GM12878 (cell line): ENCODE data around the gene PAPPA. TPM values are rescaled to one million over a fixed set of nuclear protein-coding genes. Genes with fewer than 3 reads are reported as not detected.

Experiments used
- ATAC-seq: fragments of 200-7000 bp; cut with Tn5 transposase; 3 replicates; pipeline ENCODE4 v1.9.1; 2020; ENCODE audit warnings: mild to moderate bottlenecking, moderate library complexity
- BruUV-seq: library from RNA; stranded (reverse); fragments of 400-500 nt; replicated peaks from 2 replicates; lab custom pipeline; 2021; lab: Mats Ljungman, UMichigan
- CTCF ChIA-PET: fragments of 300-600 bp; sonication (Branson Sonifier 250); formaldehyde crosslinking; extraction: SDS; loops from one replicate; lab custom pipeline; 2021; ENCODE audit warnings: inconsistent platforms; lab: Yijun Ruan, JAX
- POLR2A ChIA-PET: fragments of 350-600 bp; formaldehyde crosslinking; extraction: SDS; loops from one replicate; lab custom pipeline; 2021; ENCODE audit warnings: inconsistent platforms; lab: Charles Lee
- RAD21 ChIA-PET: fragments of 300-600 bp; sonication (Branson Sonifier 250); formaldehyde crosslinking; loops from one replicate; lab custom pipeline; 2023; ENCODE audit warnings: antibody characterized with exemption; ENCODE audit not compliant: unreplicated experiment; lab: Charles Lee
- SMC1A ChIA-PET: fragments of 300-600 bp; sonication (Branson Sonifier 250); formaldehyde crosslinking; loops from one replicate; lab custom pipeline; 2023; ENCODE audit not compliant: unreplicated experiment, uncharacterized antibody; lab: Charles Lee
- DNase-seq: peaks from one replicate; pipeline ENCODE4 v3.0.0-alpha.2; 2011; ENCODE audit warnings: low read depth, low spot score
- FAIRE-seq: peaks from 3 replicates; lab custom pipeline; 2011; peaks lifted over from hg19 to GRCh38; lab: Jason Lieb, UNC
- H2AFZ ChIP-seq: 2 replicates; pipeline ENCODE4 v1.6.0; 2011; ENCODE audit warnings: low read depth, low read length, control low read depth; ENCODE audit not compliant: control insufficient read depth
- H3K27ac ChIP-seq: 2 replicates; pipeline ENCODE4 v1.5.1; 2011; ENCODE audit warnings: control low read depth; ENCODE audit not compliant: control insufficient read depth, insufficient read depth
- H3K27me3 ChIP-seq, 2 experiments: replicated peaks in 1 of 2; 2 replicates each; pipeline versions ENCODE4 v1.6.0 to v1.6.1; 2011; ENCODE audit warnings: low read length in 1 of 2; ENCODE audit not compliant: control insufficient read depth in 2 of 2, insufficient read depth in 2 of 2
- H3K36me3 ChIP-seq, 2 experiments: 2 replicates each; pipeline ENCODE4 v1.5.1; 2011; ENCODE audit warnings: low read length in 1 of 2; ENCODE audit not compliant: control insufficient read depth in 2 of 2, insufficient read depth in 2 of 2
- H3K4me1 ChIP-seq: 2 replicates; pipeline ENCODE4 v1.6.1; 2011; ENCODE audit warnings: mild to moderate bottlenecking, low read length, moderate library complexity, mixed read lengths; ENCODE audit not compliant: control insufficient read depth, insufficient read depth
- H3K4me2 ChIP-seq: 2 replicates; pipeline ENCODE4 v1.6.0; 2011; ENCODE audit warnings: control low read depth; ENCODE audit not compliant: control insufficient read depth, insufficient read depth
- H3K4me3 ChIP-seq: fragments of 200-600 bp; sonication (generic); 2 replicates; pipeline ENCODE4 v1.5.1; 2016
- H3K79me2 ChIP-seq: 2 replicates; pipeline ENCODE4 v1.6.0; 2011; ENCODE audit warnings: low read length; ENCODE audit not compliant: control insufficient read depth, insufficient read depth
- H3K9ac ChIP-seq: 2 replicates; pipeline ENCODE4 v1.8.0; 2011; ENCODE audit warnings: low read length, control low read depth, mixed read lengths; ENCODE audit not compliant: control insufficient read depth, insufficient read depth
- H3K9me3 ChIP-seq: replicated peaks from 3 replicates; pipeline ENCODE4 v1.5.1; 2011; ENCODE audit warnings: mild to moderate bottlenecking, low read length; ENCODE audit not compliant: control insufficient read depth, insufficient read depth
- H4K20me1 ChIP-seq: 2 replicates; pipeline ENCODE4 v1.6.0; 2011; ENCODE audit not compliant: control insufficient read depth, insufficient read depth
- BHLHE40 ChIP-seq, 2 experiments: fragments of 450-650 bp in 1 of 2; IDR thresholded peaks; 2 replicates each; pipeline ENCODE4 v1.6.1; 2011 to 2017; ENCODE audit warnings: low read depth in 2 of 2, borderline replicate concordance in 1 of 2, improper control_type of control experiment in 1 of 2, low read length in 1 of 2, mild to moderate bottlenecking in 1 of 2
- FOS ChIP-seq: IDR thresholded peaks from 3 replicates; pipeline ENCODE4 v1.6.1; 2011; ENCODE audit warnings: borderline replicate concordance; ENCODE audit not compliant: insufficient read length; ENCODE audit errors: extremely low read depth
- HDAC2 ChIP-seq: fragments of 200-600 bp; sonication (generic); IDR thresholded peaks from 2 replicates; pipeline ENCODE4 v1.6.1; 2017
- IRF5 ChIP-seq: fragments of 450-650 bp; IDR thresholded peaks from 2 replicates; pipeline ENCODE4 v1.6.1; 2017; ENCODE audit warnings: borderline replicate concordance
- MTA2 ChIP-seq: fragments of 450-650 bp; IDR thresholded peaks from 2 replicates; pipeline ENCODE4 v1.6.1; 2016; ENCODE audit warnings: low read depth, mild to moderate bottlenecking, moderate library complexity
- PAX8 ChIP-seq: fragments of 450-650 bp; IDR thresholded peaks from 2 replicates; pipeline ENCODE4 v1.6.1; 2017; ENCODE audit warnings: mild to moderate bottlenecking, moderate library complexity
- PKNOX1 ChIP-seq: fragments of 450-650 bp; IDR thresholded peaks from 2 replicates; pipeline ENCODE4 v1.6.1; 2016; ENCODE audit warnings: mild to moderate bottlenecking
- RBBP5 ChIP-seq: fragments of 200-600 bp; sonication (generic); conservative IDR thresholded peaks from 2 replicates; pipeline ENCODE4 v1.6.1; 2016
- RELB ChIP-seq: fragments of 450-650 bp; IDR thresholded peaks from 2 replicates; pipeline ENCODE4 v1.6.1; 2017; ENCODE audit warnings: low read depth, mild to moderate bottlenecking, moderate library complexity
- RUNX3 ChIP-seq: IDR thresholded peaks from 2 replicates; pipeline ENCODE4 v1.6.1; 2012; ENCODE audit warnings: low read length, inconsistent platforms
- SREBF1 ChIP-seq: IDR thresholded peaks from 2 replicates; pipeline ENCODE4 v1.6.1; 2012; ENCODE audit warnings: mild to moderate bottlenecking, low read length
- SRF ChIP-seq, 2 experiments: IDR thresholded peaks; 2 replicates each; pipeline ENCODE4 v1.6.1; 2011; ENCODE audit warnings: low read depth in 2 of 2, low read length in 2 of 2, mild to moderate bottlenecking in 1 of 2, moderate library complexity in 1 of 2
- STAT1 ChIP-seq: fragments of 450-650 bp; conservative IDR thresholded peaks from 2 replicates; pipeline ENCODE4 v1.6.1; 2014; ENCODE audit warnings: antibody characterized with exemption, mild to moderate bottlenecking
- STAT3 ChIP-seq: IDR thresholded peaks from 2 replicates; pipeline ENCODE4 v1.6.1; 2011; ENCODE audit warnings: low read depth, low read length, improper control_type of control experiment
- TCF7 ChIP-seq: IDR thresholded peaks from 2 replicates; pipeline ENCODE4 v1.6.1; 2014; ENCODE audit warnings: antibody characterized with exemption, borderline replicate concordance
- ZNF384 ChIP-seq: IDR thresholded peaks from 2 replicates; pipeline ENCODE4 v1.6.1; 2012; ENCODE audit warnings: low read depth, mild to moderate bottlenecking, low read length, improper control_type of control experiment, borderline replicate concordance
- ZNF592 ChIP-seq: fragments of 450-650 bp; IDR thresholded peaks from 2 replicates; pipeline ENCODE4 v1.6.1; 2017; ENCODE audit warnings: mild to moderate bottlenecking, moderate library complexity
- WGBS: methylation state at CpG from one replicate; pipeline ENCODE4 v1.1.6; 2016; ENCODE audit warnings: low lambda C conversion rate; ENCODE audit not compliant: insufficient replicate concordance, insufficient coverage; ENCODE audit errors: missing lambda C conversion rate; 5-methylcytosine and 5-hydroxymethylcytosine counted together
- in situ Hi-C: fragments of 300-500 bp; cut with MboI; formaldehyde crosslinking; loops from 9 replicates; pipeline ENCODE4 v1.14.3; 2018; ENCODE audit warnings: mixed read lengths
- intact Hi-C: fragments of 100-400 bp; cut with micrococcal nuclease; formaldehyde crosslinking; loops from one replicate; pipeline ENCODE4 v1.14.2; 2022; ENCODE audit not compliant: unreplicated experiment
- polyA plus RNA-seq, 11 experiments: library from polyadenylated mRNA; depleted of rRNA in 4 of 11; unstranded in 6 of 11; stranded (reverse) in 5 of 11; fragments of >200 nt; fragmentation: Nextera tagmentation in 4 of 11; fragmentation: Illumina TruSeq in 1 of 11; extraction: Ambion mirVana in 4 of 11; extraction: Trizol in 1 of 11; gene quantifications; 1 replicate in 1 of 11; 2 replicates in 10 of 11; pipeline versions ENCODE4 v1.2.1 to v1.2.3, GENCODE V29; 2011 to 2016; ENCODE audit warnings: inconsistent platforms in 2 of 11, missing spikeins in 2 of 11, low read depth in 1 of 11
- total RNA-seq, 4 experiments: library from RNA; depleted of rRNA in 3 of 4; stranded (reverse); fragments of >200 nt in 3 of 4; fragmentation: Illumina TruSeq in 1 of 4; extraction: Trizol in 1 of 4; gene quantifications; 2 replicates each; pipeline versions ENCODE4 v1.2.1 to v1.2.3, GENCODE V29; 2013 to 2021

Gene PAPPA
- total and polyA plus RNA-seq, 10 of the 15 experiments (the other 5 are each of a cell fraction or from before 2014, with no cell fraction given), result under 0.01 to 0.19 (median 0.02) TPM; not detected in 4

- Histone ChIP-seq H3K27ac (no peak overlapping the region), H3K4me3 (no peak overlapping the region), H4K20me1 (no peaks in the 10 kb centered on the region), H3K4me1 (no peaks in the 10 kb centered on the region), H2AFZ (no peak overlapping the region), H3K79me2 (no peaks in the 10 kb centered on the region), H3K9me3 (no peaks in the 10 kb centered on the region), H3K27me3 (peaks cover 0 to 3% of the 10 kb centered on the region in 2 experiments; a peak in 1 of 4 replicates), H3K36me3 (no peaks in the 10 kb centered on the region), H3K4me2 (no peak overlapping the region), H3K9ac (no peak overlapping the region)
- in situ Hi-C loops, result no loop called here
- WGBS, result 0% methylated on average over 1 of the region's 1 CpG
- ChIA-PET RAD21 (no interaction called here), SMC1A (interaction anchor here (1.3 kb wide), 1 partner anchor 64 kb away, joined by 4 read pairs; no protein-coding TSS in a partner anchor), CTCF (no interaction called here), POLR2A (no interaction called here)
- no peak for FAIRE-seq
- DNase-seq, result no peak
- BruUV-seq, result no TSS peak
- no peak for ATAC-seq
- intact Hi-C loops, result no loop called here
- TF ChIP-seq STAT1 (no peak), FOS (no peak), BHLHE40 (IDR thresholded peaks at IDR 0.05; ENCODE audit: borderline replicate concordance in 1 of 2, low read depth in 2 of 2, low read length in 1 of 2) (no peak), RBBP5 (no peak), RUNX3 (no peak), STAT3 (no peak), IRF5 (no peak), SRF (IDR thresholded peaks at IDR 0.05; ENCODE audit: low read depth in 2 of 2, low read length in 2 of 2) (no peak), PAX8 (no peak), ZNF384 (no peak), MTA2 (no peak), RELB (no peak), ZNF592 (no peak), TCF7 (no peak), PKNOX1 (no peak), HDAC2 (no peak), SREBF1 (no peak)
Observed at GRCh38 chr9:116230051-116230632, 76.6 kb downstream of the PAPPA start.
